HCT116 (cell line): ENCODE measurements around the gene PLCB4.

Experiments used
- CBX3 ChIP-seq: IDR thresholded peaks from 2 replicates; pipeline ENCODE4 v1.6.1; 2012; ENCODE audit warnings: low read depth
- CTCF ChIP-seq, 3 experiments: fragments of 200-600 bp in 1 of 3; sonication (generic) in 1 of 3; IDR thresholded peaks in 2 of 3; conservative IDR thresholded peaks in 1 of 3; 2 replicates each; pipeline ENCODE4 v1.5.1; 2012 to 2017; ENCODE audit warnings: low read depth in 2 of 3, low read length in 2 of 3, antibody characterized with exemption in 1 of 3, borderline replicate concordance in 1 of 3, control low read depth in 1 of 3, mild to moderate bottlenecking in 1 of 3, mixed read lengths in 1 of 3, mixed run types in 1 of 3, moderate library complexity in 1 of 3; ENCODE audit not compliant: insufficient read depth in 1 of 3
- EZH2 ChIP-seq: fragments of 200-600 bp; sonication (generic); IDR thresholded peaks from 2 replicates; pipeline ENCODE4 v1.6.1; 2017; ENCODE audit warnings: antibody characterized with exemption, mixed run types
- ZFX ChIP-seq: fragments of 450-650 bp; IDR thresholded peaks from 2 replicates; pipeline ENCODE4 v1.6.1; 2017

- TF ChIP-seq CTCF (IDR thresholded peaks at IDR 0.05 in 2 of 3, conservative IDR thresholded peaks at IDR 0.05 in 1 of 3; ENCODE audit: borderline replicate concordance in 1 of 3, insufficient read depth in 1 of 3, low read depth in 2 of 3, low read length in 2 of 3) (peak; percentile 12 to 38 (median 20); a peak in 3 of 6 replicates), EZH2 (no peak), ZFX (no peak), CBX3 (no peak)
These were observed 104.0 kb downstream of the PLCB4 start for GRCh38 chr20:9172851-9173250.
